GM18520 (cell line): ENCODE data around the gene C19orf38.
A peak's percentile ranks its signal among the peaks of the same experiment; 100 is the strongest.
"Not testable (repeated sequence)": the region's sequence is repeated elsewhere in the genome, so short reads cannot be mapped to it uniquely, and the experiment has no call there.

Source experiments
- ATAC-seq: cut with Tn5 transposase; IDR thresholded peaks from one replicate; pipeline ENCODE4 v1.9.1; 2021; ENCODE audit not compliant: unreplicated experiment

The C19orf38 gene

GRCh38 chr19:10872546-10873107 is 24.4 kb downstream of the C19orf38 start:
- no peak for ATAC-seq

GRCh38 chr19:10874024-10874423 is 25.8 kb downstream of the C19orf38 start:
- no peak for ATAC-seq

- peak; percentile 39 for ATAC-seq
Observed at GRCh38 chr19:10876459-10877240, 28.4 kb downstream of the C19orf38 start.

DNA sequence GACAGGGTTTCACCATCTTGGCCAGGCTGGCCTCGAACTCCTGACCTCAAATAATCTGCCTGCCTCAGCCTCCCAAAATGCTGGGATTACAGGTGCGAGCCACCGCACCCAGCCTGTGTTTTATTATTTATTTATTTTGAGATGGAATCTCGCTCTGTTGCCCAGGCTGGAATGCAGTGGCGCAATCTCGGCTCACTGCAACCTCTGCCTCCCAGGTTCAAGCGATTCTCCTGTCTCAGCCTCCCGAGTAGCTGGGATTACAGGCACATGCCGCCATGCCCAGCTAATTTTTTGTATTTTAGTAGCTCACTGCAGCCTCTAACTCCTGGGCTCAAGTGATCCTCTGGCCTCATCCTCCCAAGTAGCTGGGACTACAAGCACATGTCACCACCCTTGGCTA is 29.4 kb downstream of the C19orf38 start:
- ATAC-seq: not testable (repeated sequence)

DNA sequence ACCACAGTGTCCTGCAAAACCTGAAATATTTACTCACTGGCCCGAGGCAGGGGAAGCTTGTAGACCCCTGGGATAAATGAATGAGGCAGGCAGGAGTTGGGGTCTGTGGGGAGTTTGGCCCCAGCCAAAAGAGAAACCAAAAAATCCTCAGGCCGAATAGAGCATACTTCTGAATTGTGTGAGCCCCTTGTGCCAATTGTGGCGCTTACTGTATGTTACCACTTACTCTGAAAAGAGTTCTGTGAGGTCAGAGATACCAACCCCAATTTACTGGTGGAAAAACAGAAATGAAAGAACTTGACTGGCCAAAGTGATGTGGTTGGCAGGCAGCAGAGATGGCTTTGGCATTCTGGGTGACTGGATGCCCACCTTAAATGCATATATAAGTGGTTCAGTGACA is 30.0 kb downstream of the C19orf38 start:
- no peak for ATAC-seq

DNA sequence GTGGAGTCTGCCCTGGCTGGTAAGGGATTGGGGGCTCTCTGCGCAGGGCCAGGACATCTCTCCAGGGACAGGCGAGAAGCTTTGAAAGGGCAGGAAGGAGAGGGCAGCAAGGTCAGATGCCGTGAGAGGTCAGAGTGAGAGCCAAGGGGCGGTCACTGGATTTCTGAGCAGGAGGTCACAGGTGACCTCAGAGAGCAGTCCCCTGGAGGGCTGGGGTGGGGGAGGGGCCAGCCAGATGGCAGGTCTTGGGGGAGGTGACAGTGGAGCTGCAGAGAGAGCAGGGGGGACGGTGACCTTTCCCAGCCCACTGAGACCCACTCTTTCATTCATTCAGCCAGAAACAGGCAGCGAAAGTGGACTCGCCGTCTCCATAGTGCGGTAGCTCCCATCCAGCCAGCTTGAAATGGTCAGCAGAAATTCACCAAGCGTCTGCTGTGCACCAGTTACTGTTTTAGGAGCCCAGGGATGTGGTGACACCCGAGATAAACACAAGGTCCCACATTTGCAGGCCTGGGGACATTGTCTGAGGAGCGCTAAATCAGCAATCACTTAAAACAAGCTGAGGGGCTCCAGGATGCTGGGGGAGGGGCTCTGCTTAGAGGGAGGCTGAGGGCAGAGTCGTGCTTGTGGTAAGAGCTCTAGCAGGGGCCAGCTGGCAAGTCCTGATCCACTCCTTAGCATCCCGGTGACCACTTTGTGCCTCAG is 33.3 kb downstream of the C19orf38 start:
- no peak for ATAC-seq

DNA sequence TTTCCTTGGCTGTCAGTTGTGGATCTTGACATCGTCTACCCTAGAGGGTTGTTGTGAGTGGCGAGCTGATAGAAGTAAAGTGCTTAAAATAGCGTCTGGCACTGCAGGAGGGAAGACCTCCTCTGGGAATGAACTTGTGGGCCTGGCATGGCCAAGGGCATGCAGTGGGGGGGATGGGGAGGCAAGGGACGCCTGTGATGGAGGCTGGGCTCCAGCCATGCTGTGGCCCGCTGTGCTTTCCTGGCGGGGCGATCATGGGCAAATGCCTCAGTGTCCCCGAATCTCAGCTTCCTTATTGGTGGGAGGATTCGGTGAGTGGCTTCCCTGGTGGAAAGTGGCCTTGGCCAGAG is 33.9 kb downstream of the C19orf38 start:
- ATAC-seq: no peak

DNA sequence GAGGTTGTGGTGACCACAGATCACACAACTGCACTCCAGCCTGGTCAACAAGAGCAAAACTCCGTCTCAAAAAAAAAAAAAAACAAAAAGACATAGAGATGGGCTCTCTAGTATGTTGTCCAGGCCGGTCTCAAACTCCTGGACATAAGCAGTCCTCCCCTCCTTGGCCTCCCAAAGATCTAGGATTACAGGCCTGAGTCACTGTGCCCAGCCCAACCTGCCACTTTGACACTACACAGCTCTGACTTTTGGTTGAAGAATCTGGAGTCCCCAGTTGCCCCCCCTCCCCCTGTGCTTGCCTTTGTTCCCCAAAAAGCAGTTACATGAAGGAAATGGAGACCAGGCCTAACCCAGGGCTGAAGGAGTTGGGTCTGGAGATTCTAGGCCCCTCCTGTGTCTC is 36.1 kb downstream of the C19orf38 start:
- ATAC-seq: no peak

- no peak for ATAC-seq
Observed at GRCh38 chr19:10885201-10886169, 37.3 kb downstream of the C19orf38 start.

DNA sequence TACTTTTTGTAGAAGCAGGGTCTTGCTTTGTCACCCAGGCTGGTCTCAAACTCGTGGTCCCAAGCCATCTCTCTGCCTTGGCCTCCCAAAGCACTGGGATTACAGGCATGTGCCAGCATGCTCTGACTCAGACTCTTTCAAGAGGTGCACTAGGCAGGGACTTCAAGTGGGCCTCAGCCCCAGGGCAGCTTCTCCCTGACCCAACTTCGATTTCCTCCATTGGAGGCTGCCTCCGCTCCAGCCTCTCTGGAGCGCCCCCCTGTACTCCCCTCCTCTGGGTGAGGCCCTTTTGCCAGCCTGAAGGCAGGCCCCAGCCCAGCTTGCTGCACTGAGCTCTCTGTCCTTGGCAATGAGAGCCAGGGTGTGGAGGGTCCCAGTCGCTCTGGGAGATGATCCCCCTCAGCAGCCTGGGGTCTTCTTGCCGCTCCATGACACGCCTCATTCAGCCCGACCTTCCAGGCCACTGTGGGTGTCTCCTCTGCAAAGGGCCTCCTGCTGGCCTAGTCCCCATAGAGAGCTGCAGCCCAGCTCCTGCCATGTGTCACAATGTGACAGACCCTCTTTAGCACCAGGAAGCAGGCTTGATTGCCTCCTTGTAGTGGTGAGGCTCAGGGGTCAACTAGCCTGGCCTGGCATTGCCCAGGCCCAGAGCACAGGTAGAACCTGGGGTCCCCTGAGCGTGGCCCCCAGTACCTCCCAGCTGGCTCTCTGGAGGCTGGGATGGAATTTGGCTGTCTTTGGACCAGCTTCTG is 39.6 kb downstream of the C19orf38 start:
- no peak for ATAC-seq

GRCh38 chr19:10888421-10888866 is 40.2 kb downstream of the C19orf38 start:
- ATAC-seq: no peak

GRCh38 chr19:10889880-10890279 is 41.7 kb downstream of the C19orf38 start:
- ATAC-seq: no peak

DNA sequence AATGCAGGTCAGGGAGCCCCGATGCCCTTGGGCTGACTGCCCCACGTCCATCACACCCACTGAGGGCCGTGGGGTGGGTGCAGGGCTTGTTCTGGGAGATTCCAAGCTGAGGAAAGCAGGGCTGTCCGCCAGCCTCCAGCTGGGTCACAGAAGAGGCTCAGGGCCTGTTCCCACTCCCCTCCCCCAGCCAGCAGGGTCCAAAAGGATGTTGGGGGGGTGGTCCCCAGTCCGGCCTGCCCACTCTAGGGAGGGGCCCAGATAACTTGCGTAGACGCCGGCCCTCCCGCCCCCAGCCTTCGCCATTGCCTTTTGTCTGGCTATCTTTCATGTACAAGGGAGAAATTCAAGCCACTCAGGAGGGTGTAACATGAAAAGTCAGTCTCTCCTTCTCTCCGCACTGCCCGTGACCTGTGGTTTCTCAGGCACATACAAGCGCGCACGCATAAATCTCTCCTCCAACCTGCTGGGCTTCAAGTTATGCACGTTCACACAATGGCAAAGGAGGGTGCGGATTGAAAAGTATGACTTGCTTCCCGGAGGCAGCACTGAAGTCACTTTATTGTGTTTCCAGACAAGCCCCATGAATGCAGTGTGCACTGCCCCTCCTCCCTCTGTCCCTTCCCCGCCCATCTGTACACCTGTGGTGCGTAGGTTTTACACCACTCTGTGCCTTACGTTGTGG is 43.3 kb downstream of the C19orf38 start:
- ATAC-seq: no peak

GRCh38 chr19:10892256-10892655 is 44.0 kb downstream of the C19orf38 start:
- no peak for ATAC-seq

GRCh38 chr19:10894911-10895213 is 46.6 kb downstream of the C19orf38 start:
- no peak for ATAC-seq

DNA sequence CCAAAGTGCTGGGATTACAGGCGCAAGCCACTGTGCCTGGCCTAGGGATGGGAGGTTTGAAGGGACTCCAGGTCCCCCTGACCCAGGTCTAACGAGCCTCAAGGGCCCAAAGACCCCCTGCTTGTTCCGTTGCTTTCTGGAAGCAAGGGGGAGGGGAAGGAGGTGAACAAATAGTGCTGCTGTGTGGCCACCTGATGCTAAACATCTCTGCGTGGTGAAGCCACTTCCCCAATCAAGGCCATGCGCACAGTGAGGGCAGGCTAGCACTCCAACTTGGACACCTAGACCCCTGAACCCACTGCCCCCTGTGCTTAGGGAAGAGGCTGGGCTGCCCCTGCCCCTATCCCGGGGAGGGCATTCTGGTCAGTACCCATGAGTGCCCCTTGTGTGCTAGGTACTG is 47.1 kb downstream of the C19orf38 start:
- no peak for ATAC-seq

GRCh38 chr19:10895920-10896319 is 47.7 kb downstream of the C19orf38 start:
- ATAC-seq: no peak

DNA sequence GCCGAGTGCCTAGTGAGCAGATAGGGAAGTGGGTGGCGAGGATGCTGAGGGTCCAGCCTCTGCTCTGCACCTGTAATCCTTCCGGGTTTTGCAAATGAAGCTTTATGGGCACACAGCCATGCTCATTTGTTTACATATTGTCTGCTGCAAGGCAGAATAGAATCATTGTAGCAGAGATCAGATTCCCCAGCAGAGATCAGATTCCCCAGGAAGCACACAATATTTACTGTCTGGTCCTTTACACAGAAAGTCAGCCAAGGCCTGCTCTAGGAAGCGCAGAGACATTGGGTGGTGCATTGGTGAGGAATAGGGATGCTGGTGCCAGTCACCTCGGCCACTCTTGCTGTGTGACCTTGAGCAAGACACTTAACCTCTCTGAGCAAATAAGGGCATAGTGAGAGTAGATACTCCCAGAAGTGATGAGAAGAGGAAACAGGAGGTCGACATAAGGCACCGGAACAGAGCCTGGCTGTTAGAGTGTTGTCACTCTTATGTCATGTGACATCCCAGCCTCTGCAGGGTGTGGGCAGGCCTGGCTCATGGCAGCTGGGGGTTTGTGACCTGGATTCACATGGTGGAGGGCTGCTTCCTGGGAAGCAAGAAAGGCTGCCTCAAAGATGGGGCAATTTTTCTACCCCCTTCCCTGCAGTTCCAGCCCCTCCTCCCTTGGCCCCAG is 48.8 kb downstream of the C19orf38 start:
- no peak for ATAC-seq

- no peak for ATAC-seq
Observed at GRCh38 chr19:10898633-10899032, 50.4 kb downstream of the C19orf38 start.
